ENCODE measurements around the gene ADCY9. TPM values are rescaled to one million over a fixed set of nuclear protein-coding genes. Genes with fewer than 3 reads are reported as not detected.

The ADCY9 gene
- total RNA-seq, 1 experiment from 2014 or later = 14.2 TPM

- Mint-ChIP-seq H3K36me3 (ENCODE audit: insufficient read depth, unreplicated experiment) (no peaks in the 10 kb centered on the region), H3K27me3 (ENCODE audit: insufficient read depth, unreplicated experiment) (peaks cover 22% of the 10 kb centered on the region), H3K9me3 (ENCODE audit: unreplicated experiment) (no peaks in the 10 kb centered on the region), H3K27ac (ENCODE audit: low read depth, unreplicated experiment) (no peak overlapping the region), H3K4me1 (ENCODE audit: insufficient read depth, unreplicated experiment) (peaks cover 16% of the 10 kb centered on the region), H3K4me3 (ENCODE audit: unreplicated experiment) (no peak overlapping the region)
- BruUV-seq (replicated peaks) = no TSS peak
- intact Hi-C loops (cut with micrococcal nuclease) = no loop called here
- ChIA-PET CTCF (interaction anchor here (0.7 to 2.5 kb wide), 3 partner anchors 27 to 295 kb away, joined by 3 to 7 read pairs (median 4); no protein-coding TSS in a partner anchor), POLR2A (interaction anchor here (0.6 to 2.6 kb wide), 3 partner anchors 9 to 342 kb away, joined by 3 to 11 read pairs (median 5); partner anchors contain the start of gene CREBBP)
- DNase-seq (ENCODE audit: unreplicated experiment) = peak; percentile 28
- TF ChIP-seq CTCF (IDR thresholded peaks at IDR 0.05; ENCODE audit: unreplicated experiment) = no peak
Measured at GRCh38 chr16:3959148-3959547, 157.1 kb downstream of the ADCY9 start.

GRCh38 chr16:3957344-3957980 is 158.8 kb downstream of the ADCY9 start:
- Mint-ChIP-seq H3K27ac (ENCODE audit: low read depth, unreplicated experiment) (no peak overlapping the region), H3K4me3 (ENCODE audit: unreplicated experiment) (no peak overlapping the region), H3K27me3 (ENCODE audit: insufficient read depth, unreplicated experiment) (peaks cover 24% of the 10 kb centered on the region), H3K4me1 (ENCODE audit: insufficient read depth, unreplicated experiment) (peaks cover 16% of the 10 kb centered on the region), H3K36me3 (ENCODE audit: insufficient read depth, unreplicated experiment) (no peaks in the 10 kb centered on the region), H3K9me3 (ENCODE audit: unreplicated experiment) (no peaks in the 10 kb centered on the region)
- POLR2A ChIA-PET = interaction anchor here (0.6 kb wide), 1 partner anchor 152 kb away, joined by 4 read pairs; no protein-coding TSS in a partner anchor
- CTCF ChIA-PET = interaction anchor here (1.2 kb wide), 1 partner anchor 18 kb away, joined by 3 read pairs; no protein-coding TSS in a partner anchor
- TF ChIP-seq CTCF (IDR thresholded peaks at IDR 0.05; ENCODE audit: unreplicated experiment) = no peak
- intact Hi-C loops (cut with micrococcal nuclease) = no loop called here
- BruUV-seq (replicated peaks) = no TSS peak
- no peak for DNase-seq (ENCODE audit: unreplicated experiment)

GRCh38 chr16:3954411-3954921 is 161.8 kb downstream of the ADCY9 start:
- TF ChIP-seq CTCF (IDR thresholded peaks at IDR 0.05; ENCODE audit: unreplicated experiment) = no peak
- DNase-seq (ENCODE audit: unreplicated experiment) = no peak
- no peak overlapping the region for H3K4me3 Mint-ChIP-seq (ENCODE audit: unreplicated experiment)
- intact Hi-C loops (cut with micrococcal nuclease) = no loop called here
- CTCF ChIA-PET = interaction anchor here (0.7 kb wide), 1 partner anchor 332 kb away, joined by 3 read pairs; no protein-coding TSS in a partner anchor
- no peaks in the 10 kb centered on the region for H3K36me3 Mint-ChIP-seq (ENCODE audit: insufficient read depth, unreplicated experiment)
- H3K4me1 Mint-ChIP-seq (ENCODE audit: insufficient read depth, unreplicated experiment) = peaks cover 28% of the 10 kb centered on the region
- H3K27ac Mint-ChIP-seq (ENCODE audit: low read depth, unreplicated experiment) = no peak overlapping the region
- POLR2A ChIA-PET = interaction anchor here (0.6 to 1.2 kb wide), 3 partner anchors 158 to 194 kb away, joined by 3 read pairs; no protein-coding TSS in a partner anchor
- BruUV-seq (replicated peaks) = no TSS peak
- no peaks in the 10 kb centered on the region for H3K9me3 Mint-ChIP-seq (ENCODE audit: unreplicated experiment)
- H3K27me3 Mint-ChIP-seq (ENCODE audit: insufficient read depth, unreplicated experiment) = peaks cover 24% of the 10 kb centered on the region

GRCh38 chr16:3953728-3954410 is 162.4 kb downstream of the ADCY9 start:
- Mint-ChIP-seq H3K27me3 (ENCODE audit: insufficient read depth, unreplicated experiment) (peaks cover 24% of the 10 kb centered on the region), H3K9me3 (ENCODE audit: unreplicated experiment) (no peaks in the 10 kb centered on the region), H3K36me3 (ENCODE audit: insufficient read depth, unreplicated experiment) (no peaks in the 10 kb centered on the region), H3K4me1 (ENCODE audit: insufficient read depth, unreplicated experiment) (peaks cover 28% of the 10 kb centered on the region), H3K4me3 (ENCODE audit: unreplicated experiment) (no peak overlapping the region), H3K27ac (ENCODE audit: low read depth, unreplicated experiment) (no peak overlapping the region)
- ChIA-PET CTCF (interaction anchor here (0.7 to 2.9 kb wide), 2 partner anchors 14 to 333 kb away, joined by 3 to 13 read pairs; no protein-coding TSS in a partner anchor), POLR2A (interaction anchor here (0.6 to 1.2 kb wide), 2 partner anchors 159 to 194 kb away, joined by 3 read pairs; no protein-coding TSS in a partner anchor)
- intact Hi-C loops (cut with micrococcal nuclease) = no loop called here
- BruUV-seq (replicated peaks) = no TSS peak
- DNase-seq (ENCODE audit: unreplicated experiment) = no peak
- TF ChIP-seq CTCF (IDR thresholded peaks at IDR 0.05; ENCODE audit: unreplicated experiment) = no peak

Measured in MCF 10A (cell line).